HepG2 (cell line): ENCODE measurements around the gene NFS1. TPM values are rescaled to one million over a fixed set of nuclear protein-coding genes. Genes with fewer than 3 reads are reported as not detected.

Source experiments
- ATAC-seq: fragments of 200-7000 bp; cut with Tn5 transposase; 3 replicates; pipeline ENCODE4 v1.9.1; 2020; ENCODE audit warnings: mild to moderate bottlenecking, moderate library complexity
- BruUV-seq: library from RNA; stranded (reverse); fragments of 400-500 nt; replicated peaks from 2 replicates; lab custom pipeline; 2021; lab: Mats Ljungman, UMichigan
- CTCF ChIA-PET: fragments of 300-600 bp; formaldehyde crosslinking; extraction: SDS; loops from one replicate; lab custom pipeline; 2021; ENCODE audit warnings: low total read pairs, inconsistent platforms, low intra/inter-chr PET ratio; lab: Yijun Ruan, JAX
- POLR2A ChIA-PET: fragments of 350-600 bp; sonication (Branson Sonifier 250); formaldehyde crosslinking; loops from one replicate; lab custom pipeline; 2020; ENCODE audit warnings: antibody characterized with exemption, inconsistent platforms; lab: Yijun Ruan, JAX
- DNase-seq: peaks from one replicate; pipeline ENCODE4 v3.0.0-alpha.2; 2015; ENCODE audit warnings: low spot score
- FAIRE-seq: peaks from 3 replicates; lab custom pipeline; 2011; peaks lifted over from hg19 to GRCh38; lab: Jason Lieb, UNC
- H2AFZ ChIP-seq: one replicate; pipeline ENCODE4 v1.6.1; 2011; ENCODE audit warnings: low read length, inconsistent platforms
- H3K27ac ChIP-seq: fragments of 300-600 bp; 3 replicates; pipeline ENCODE4 v1.8.0; 2011; ENCODE audit warnings: mixed run types, mild to moderate bottlenecking, mixed read lengths, low read length, inconsistent platforms; ENCODE audit not compliant: insufficient read depth; ENCODE audit errors: extremely low read length
- H3K27me3 ChIP-seq, 2 experiments: fragments of 200-600 bp in 1 of 2; 2 replicates in 1 of 2; 3 replicates in 1 of 2; pipeline versions ENCODE4 v1.6.0 to v1.8.0; 2011; ENCODE audit warnings: low read length in 2 of 2, mild to moderate bottlenecking in 2 of 2, moderate library complexity in 2 of 2, inconsistent platforms in 1 of 2; ENCODE audit not compliant: insufficient read depth in 2 of 2, control insufficient read depth in 1 of 2
- H3K36me3 ChIP-seq, 2 experiments: fragments of 200-600 bp in 1 of 2; replicated peaks in 1 of 2; 2 replicates in 1 of 2; 3 replicates in 1 of 2; pipeline versions ENCODE4 v1.5.1 to v1.8.0; 2011; ENCODE audit warnings: low read length in 2 of 2, inconsistent platforms in 1 of 2; ENCODE audit not compliant: insufficient read depth in 2 of 2, control insufficient read depth in 1 of 2
- H3K4me1 ChIP-seq: 2 replicates; pipeline ENCODE4 v1.5.1; 2012; ENCODE audit warnings: low read length, inconsistent platforms; ENCODE audit not compliant: insufficient read depth
- H3K4me2 ChIP-seq: 2 replicates; pipeline ENCODE4 v1.6.0; 2011; ENCODE audit warnings: low read depth, low read length, inconsistent platforms
- H3K4me3 ChIP-seq, 3 experiments: fragments of 200-600 bp in 1 of 3; sonication (generic), shearing (Covaris generic) in 1 of 3; replicated peaks in 1 of 3; 2 replicates each; pipeline ENCODE4 v1.5.1; 2011 to 2016; ENCODE audit warnings: low read length in 3 of 3, inconsistent platforms in 2 of 3, low read depth in 2 of 3, mild to moderate bottlenecking in 2 of 3, control low read depth in 1 of 3, mixed read lengths in 1 of 3; ENCODE audit not compliant: insufficient read depth in 1 of 3
- H3K79me2 ChIP-seq: one replicate; pipeline ENCODE4 v1.6.1; 2011; ENCODE audit warnings: low read length, inconsistent platforms; ENCODE audit not compliant: insufficient read depth
- H3K9ac ChIP-seq: 2 replicates; pipeline ENCODE4 v1.6.0; 2011; ENCODE audit warnings: mild to moderate bottlenecking, low read depth, low read length, inconsistent platforms; ENCODE audit not compliant: insufficient read depth
- H3K9me3 ChIP-seq: 2 replicates; pipeline ENCODE4 v1.5.1; 2012; ENCODE audit warnings: mild to moderate bottlenecking, low read length
- H4K20me1 ChIP-seq: 2 replicates; pipeline ENCODE4 v1.6.0; 2011; ENCODE audit warnings: inconsistent platforms, mild to moderate bottlenecking, low read length, moderate library complexity; ENCODE audit not compliant: insufficient read depth
- AKAP8 ChIP-seq: sonication (generic); formaldehyde crosslinking; IDR thresholded peaks from 2 replicates; pipeline ENCODE4 v1.5.1; 2020; ENCODE audit warnings: mild to moderate bottlenecking, missing genetic modification reagents
- CBX5 ChIP-seq: sonication (generic); formaldehyde crosslinking; IDR thresholded peaks from 2 replicates; pipeline ENCODE4 v1.4.0; 2020; ENCODE audit warnings: missing genetic modification reagents, borderline replicate concordance
- HOXA9 ChIP-seq: sonication (generic); formaldehyde crosslinking; IDR thresholded peaks from 2 replicates; pipeline ENCODE4 v1.8.1; 2022; ENCODE audit warnings: missing genetic modification reagents, mild to moderate bottlenecking, moderate library complexity, borderline replicate concordance
- IRF2 ChIP-seq: IDR thresholded peaks from 2 replicates; pipeline ENCODE4 v1.6.1; 2018; ENCODE audit warnings: missing genetic modification reagents, missing compliant biosample characterization
- LCORL ChIP-seq, 2 experiments: fragments of 450-650 bp in 1 of 2; sonication (generic) in 1 of 2; formaldehyde crosslinking in 1 of 2; IDR thresholded peaks; 2 replicates each; pipeline versions ENCODE4 v1.5.0 to v1.6.1; 2017 to 2020; ENCODE audit warnings: antibody characterized with exemption in 1 of 2, missing genetic modification reagents in 1 of 2
- MED8 ChIP-seq: sonication (generic); formaldehyde crosslinking; IDR thresholded peaks from 2 replicates; pipeline ENCODE4 v1.8.1; 2023; ENCODE audit warnings: mild to moderate bottlenecking, missing genetic modification reagents; ENCODE audit not compliant: insufficient replicate concordance
- MYNN ChIP-seq: sonication (generic); formaldehyde crosslinking; IDR thresholded peaks from 2 replicates; pipeline ENCODE4 v1.4.0; 2020; ENCODE audit warnings: mild to moderate bottlenecking, low read depth, missing genetic modification reagents
- NONO ChIP-seq, 2 experiments: fragments of 450-650 bp in 1 of 2; sonication (generic) in 1 of 2; formaldehyde crosslinking in 1 of 2; IDR thresholded peaks in 1 of 2; conservative IDR thresholded peaks in 1 of 2; 2 replicates each; pipeline versions ENCODE4 v1.6.1 to v1.8.0; 2017 to 2022; ENCODE audit warnings: mild to moderate bottlenecking in 1 of 2, missing genetic modification reagents in 1 of 2, moderate library complexity in 1 of 2
- RAD51 ChIP-seq: fragments of 450-650 bp; IDR thresholded peaks from 2 replicates; pipeline ENCODE4 v1.6.1; 2016; ENCODE audit warnings: borderline replicate concordance
- SMAD3 ChIP-seq: sonication (generic); formaldehyde crosslinking; IDR thresholded peaks from 2 replicates; pipeline ENCODE4 v1.4.0; 2020; ENCODE audit warnings: missing genetic modification reagents
- TBL1XR1 ChIP-seq: fragments of 150-350 bp; IDR thresholded peaks from 2 replicates; pipeline ENCODE4 v1.6.1; 2014; ENCODE audit warnings: borderline replicate concordance, low read length; ENCODE audit not compliant: partially characterized antibody
- TCF7 ChIP-seq: sonication (generic); IDR thresholded peaks from 2 replicates; pipeline ENCODE4 v1.6.1; 2016; ENCODE audit warnings: antibody characterized with exemption, low read depth
- ZNF232 ChIP-seq: sonication (generic); formaldehyde crosslinking; IDR thresholded peaks from 2 replicates; pipeline ENCODE4 v1.4.0; 2020; ENCODE audit warnings: missing genetic modification reagents, borderline replicate concordance
- ZNF34 ChIP-seq: sonication (generic); formaldehyde crosslinking; IDR thresholded peaks from 2 replicates; pipeline ENCODE4 v1.4.0; 2020; ENCODE audit warnings: mild to moderate bottlenecking, missing genetic modification reagents, borderline replicate concordance
- ZNF432 ChIP-seq: sonication (generic); formaldehyde crosslinking; IDR thresholded peaks from 2 replicates; pipeline ENCODE4 v1.5.0; 2020; ENCODE audit warnings: missing genetic modification reagents, mild to moderate bottlenecking, borderline replicate concordance
- ZNF652 ChIP-seq: IDR thresholded peaks from 2 replicates; pipeline ENCODE4 v1.6.1; 2016; ENCODE audit warnings: low read depth, borderline replicate concordance
- ZNF775 ChIP-seq: sonication (generic); formaldehyde crosslinking; IDR thresholded peaks from 2 replicates; pipeline ENCODE4 v1.4.0; 2020; ENCODE audit warnings: missing genetic modification reagents, mild to moderate bottlenecking, moderate library complexity, borderline replicate concordance
- ZUFSP ChIP-seq: sonication (generic); formaldehyde crosslinking; IDR thresholded peaks from 2 replicates; pipeline ENCODE4 v1.9.0; 2021; ENCODE audit warnings: missing genetic modification reagents, mild to moderate bottlenecking, borderline replicate concordance
- WGBS: methylation state at CpG from one replicate; pipeline ENCODE4 v1.1.6; 2017; ENCODE audit warnings: low lambda C conversion rate; 5-methylcytosine and 5-hydroxymethylcytosine counted together
- in situ Hi-C: cut with HindIII; loops from 2 replicates; pipeline ENCODE4 v1.10.0; 2017; ENCODE audit warnings: low pct_unique_long_range_greater_than_20kb; ENCODE audit not compliant: extremely low pct_ligation_motif_present
- intact Hi-C: fragments of 100-400 bp; cut with micrococcal nuclease; formaldehyde crosslinking; loops from one replicate; pipeline ENCODE4 v1.10.0; 2022; ENCODE audit not compliant: unreplicated experiment
- polyA plus RNA-seq, 8 experiments: library from polyadenylated mRNA; depleted of rRNA in 3 of 8; stranded (reverse) in 7 of 8; unstranded in 1 of 8; fragments of >200 nt; fragmentation: Illumina TruSeq in 4 of 8; extraction: Trizol in 4 of 8; gene quantifications; 2 replicates each; pipeline versions ENCODE4 v1.2.1 to v1.2.3, GENCODE V29; 2011 to 2016; ENCODE audit warnings: low read depth in 4 of 8, missing spikeins in 1 of 8, mixed read lengths in 1 of 8; ENCODE audit not compliant: insufficient read depth in 1 of 8
- total RNA-seq, 5 experiments: library from RNA; depleted of rRNA; stranded (reverse); fragments of >200 nt; fragmentation: Illumina TruSeq; extraction: Trizol; gene quantifications; 2 replicates each; pipeline ENCODE4 v1.2.3, GENCODE V29; 2016; ENCODE audit warnings: low read depth in 1 of 5
- TF ChIP-seq, protein P1 (sequence below): sonication (generic); formaldehyde crosslinking; IDR thresholded peaks from 2 replicates; pipeline ENCODE4 v1.5.1; 2020; ENCODE audit warnings: mild to moderate bottlenecking, missing genetic modification reagents

Gene NFS1
- total and polyA plus RNA-seq, 2 of the 13 experiments (the other 11 are each of a cell fraction or from before 2014, with no cell fraction given): 65.9 to 88.1 TPM

GRCh38 chr20:35702051-35702823, 3.1 kb upstream of the NFS1 start:
- ChIA-PET CTCF (no interaction called here), POLR2A (interaction anchor here (1.0 to 23.6 kb wide), 12 partner anchors 8 to 247 kb away, joined by 3 to 319 read pairs (median 10); partner anchors contain the start of genes CEP250, CPNE1, PHF20 and RBM12)
- intact Hi-C loops: no loop called here
- H3K4me2 ChIP-seq: no peak overlapping the region
- no peak overlapping the region for H3K9ac ChIP-seq
- WGBS: 97% methylated on average over 12 of the region's 12 CpGs
- H3K27me3 ChIP-seq: no peaks in the 10 kb centered on the region; a peak in 1 of 5 replicates
- no peaks in the 10 kb centered on the region for H3K9me3 ChIP-seq
- in situ Hi-C loops: no loop called here
- BruUV-seq: no TSS peak
- H3K79me2 ChIP-seq: peaks cover 36% of the 10 kb centered on the region
- H3K4me3 ChIP-seq: no peak overlapping the region
- H3K27ac ChIP-seq: peak overlapping the region; percentile 26
- no peak overlapping the region for H2AFZ ChIP-seq
- FAIRE-seq (no peak), ATAC-seq (no peak), DNase-seq (no peak)
- peaks cover 19 to 50% of the 10 kb centered on the region in 2 experiments for H3K36me3 ChIP-seq
- peaks cover 25% of the 10 kb centered on the region for H3K4me1 ChIP-seq
- H4K20me1 ChIP-seq: peaks cover 48% of the 10 kb centered on the region
- no peak for TF ChIP-seq AKAP8
- no peak for TF ChIP-seq TCF7
- TF ChIP-seq SMAD3: peak; percentile 45; the same call in 1 of the 2 replicates
- 0 out of 2 replicates have a peak, but pooled peaks have one; percentile 30 for TF ChIP-seq CBX5 (CRISPR knock-in tag)
- no peak for TF ChIP-seq ZNF775 (CRISPR knock-in tag)
- TF ChIP-seq TBL1XR1: no peak
- no peak for TF ChIP-seq ZNF432 (CRISPR knock-in tag)
- TF ChIP-seq ZNF232 (CRISPR knock-in tag): no peak
- TF ChIP-seq, protein P1, sequence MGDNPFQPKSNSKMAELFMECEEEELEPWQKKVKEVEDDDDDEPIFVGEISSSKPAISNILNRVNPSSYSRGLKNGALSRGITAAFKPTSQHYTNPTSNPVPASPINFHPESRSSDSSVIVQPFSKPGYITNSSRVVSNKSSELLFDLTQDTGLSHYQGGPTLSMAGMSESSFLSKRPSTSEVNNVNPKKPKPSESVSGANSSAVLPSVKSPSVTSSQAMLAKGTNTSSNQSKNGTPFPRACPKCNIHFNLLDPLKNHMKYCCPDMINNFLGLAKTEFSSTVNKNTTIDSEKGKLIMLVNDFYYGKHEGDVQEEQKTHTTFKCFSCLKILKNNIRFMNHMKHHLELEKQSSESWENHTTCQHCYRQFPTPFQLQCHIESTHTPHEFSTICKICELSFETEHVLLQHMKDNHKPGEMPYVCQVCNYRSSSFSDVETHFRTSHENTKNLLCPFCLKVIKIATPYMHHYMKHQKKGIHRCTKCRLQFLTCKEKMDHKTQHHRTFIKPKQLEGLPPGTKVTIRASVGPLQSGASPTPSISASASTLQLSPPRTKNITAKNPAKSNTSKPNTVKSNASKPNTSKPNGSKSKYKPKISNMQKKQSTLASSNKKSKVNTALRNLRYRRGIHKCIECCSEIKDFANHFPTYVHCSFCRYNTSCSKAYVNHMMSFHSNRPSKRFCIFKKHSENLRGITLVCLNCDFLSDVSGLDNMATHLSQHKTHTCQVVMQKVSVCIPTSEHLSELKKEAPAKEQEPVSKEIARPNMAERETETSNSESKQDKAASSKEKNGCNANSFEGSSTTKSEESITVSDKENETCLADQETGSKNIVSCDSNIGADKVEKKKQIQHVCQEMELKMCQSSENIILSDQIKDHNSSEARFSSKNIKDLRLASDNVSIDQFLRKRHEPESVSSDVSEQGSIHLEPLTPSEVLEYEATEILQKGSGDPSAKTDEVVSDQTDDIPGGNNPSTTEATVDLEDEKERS (CRISPR knock-in tag): peak; percentile 61
- TF ChIP-seq NONO (IDR thresholded peaks at IDR 0.05): no peak
- peak; percentile 50; the same call in 1 of the 2 replicates for TF ChIP-seq NONO (CRISPR knock-in tag; conservative IDR thresholded peaks at IDR 0.05)
- no peak for TF ChIP-seq MYNN (CRISPR knock-in tag)
- no peak for TF ChIP-seq IRF2
- no peak for TF ChIP-seq RAD51
- peak; percentile 42; the same call in 1 of the 2 replicates for TF ChIP-seq HOXA9
- TF ChIP-seq ZNF652 (CRISPR knock-in tag): no peak
- no peak for TF ChIP-seq ZUFSP (CRISPR knock-in tag)
- TF ChIP-seq MED8 (CRISPR knock-in tag): no peak
- TF ChIP-seq LCORL (IDR thresholded peaks at IDR 0.05): no peak
- TF ChIP-seq LCORL (CRISPR knock-in tag; IDR thresholded peaks at IDR 0.05): no peak
- peak; percentile 58; the same call in 1 of the 2 replicates for TF ChIP-seq ZNF34 (CRISPR knock-in tag)
